Panc1 (cell line): ENCODE data around the gene GLT8D1. TPM values are rescaled to one million over a fixed set of nuclear protein-coding genes. Genes with fewer than 3 reads are reported as not detected.
"Not testable (repeated sequence)": the region's sequence is repeated elsewhere in the genome, so short reads cannot be mapped to it uniquely, and the experiment has no call there.

Experiments used
- ATAC-seq: fragments of 200-7000 bp; cut with Tn5 transposase; 2 replicates; pipeline ENCODE4 v1.9.1; 2020; ENCODE audit warnings: mild to moderate bottlenecking, moderate library complexity
- BruUV-seq: library from RNA; stranded (reverse); fragments of 400-500 nt; replicated peaks from 2 replicates; lab custom pipeline; 2021; lab: Mats Ljungman, UMichigan
- CTCF ChIA-PET: fragments of 300-600 bp; sonication (Branson Sonifier 250); formaldehyde crosslinking; loops from one replicate; lab custom pipeline; 2022; ENCODE audit warnings: antibody characterized with exemption; lab: Charles Lee
- POLR2A ChIA-PET: fragments of 300-600 bp; sonication (Branson Sonifier 250); formaldehyde crosslinking; loops from one replicate; lab custom pipeline; 2022; ENCODE audit warnings: antibody characterized with exemption; lab: Charles Lee
- DNase-seq: peaks from one replicate; pipeline ENCODE4 v3.0.0-alpha.2; 2010; ENCODE audit warnings: low read depth, low spot score
- H3K27ac ChIP-seq: 2 replicates; pipeline ENCODE4 v1.5.1; 2011; ENCODE audit warnings: mild to moderate bottlenecking, low read length, inconsistent platforms
- H3K27me3 ChIP-seq: fragments of 200-500 bp; sonication (Bioruptor generic); 2 replicates; pipeline ENCODE4 v1.6.0; 2014; ENCODE audit warnings: low read length, inconsistent platforms; ENCODE audit not compliant: control insufficient read depth, insufficient read depth
- H3K36me3 ChIP-seq: fragments of 200-500 bp; sonication (Bioruptor generic); 2 replicates; pipeline ENCODE4 v1.5.1; 2014; ENCODE audit warnings: inconsistent platforms, mild to moderate bottlenecking, low read length, moderate library complexity; ENCODE audit not compliant: control insufficient read depth, insufficient read depth
- H3K4me1 ChIP-seq: 2 replicates; pipeline ENCODE4 v1.5.1; 2011; ENCODE audit warnings: inconsistent platforms, mild to moderate bottlenecking, low read length, moderate library complexity; ENCODE audit not compliant: control insufficient read depth, insufficient read depth
- H3K4me3 ChIP-seq, 2 experiments: 2 replicates each; pipeline ENCODE4 v1.5.1; 2011 to 2012; ENCODE audit warnings: low read depth in 2 of 2, low read length in 2 of 2, mild to moderate bottlenecking in 2 of 2, inconsistent platforms in 1 of 2, moderate library complexity in 1 of 2
- H3K9me3 ChIP-seq: fragments of 200-500 bp; sonication (Bioruptor generic); 2 replicates; pipeline ENCODE4 v1.5.1; 2014; ENCODE audit warnings: low read depth, mild to moderate bottlenecking, inconsistent platforms, low read length, moderate library complexity; ENCODE audit not compliant: control insufficient read depth, insufficient read depth
- POLR2AphosphoS5 ChIP-seq: IDR thresholded peaks from 2 replicates; pipeline ENCODE4 v1.6.1; 2012; ENCODE audit warnings: mild to moderate bottlenecking, low read depth, low read length, moderate library complexity
- SIN3A ChIP-seq: IDR thresholded peaks from 2 replicates; pipeline ENCODE4 v1.6.1; 2012; ENCODE audit warnings: low read depth, mild to moderate bottlenecking, low read length, moderate library complexity, borderline replicate concordance; ENCODE audit not compliant: insufficient read depth
- TCF7L2 ChIP-seq: IDR thresholded peaks from 2 replicates; pipeline ENCODE4 v1.6.1; 2011; ENCODE audit warnings: mild to moderate bottlenecking, low read depth, low read length, inconsistent platforms
- in situ Hi-C: cut with HindIII; loops from 2 replicates; pipeline ENCODE4 v1.10.0; 2016; ENCODE audit warnings: low sequenced_read_pairs, low pct_unique_long_range_greater_than_20kb
- intact Hi-C: fragments of 100-400 bp; cut with micrococcal nuclease; formaldehyde crosslinking; loops from one replicate; pipeline ENCODE4 v1.10.0; 2022; ENCODE audit not compliant: unreplicated experiment
- total RNA-seq: library from RNA; stranded (reverse); gene quantifications from one replicate; pipeline ENCODE4 v1.2.1, GENCODE V29; 2021; ENCODE audit not compliant: unreplicated experiment
- TF ChIP-seq, protein P1 (sequence below): fragments of 450-650 bp; IDR thresholded peaks from 2 replicates; pipeline ENCODE4 v1.5.1; 2017; ENCODE audit warnings: mild to moderate bottlenecking
- TF ChIP-seq, protein P2 (sequence below), 2 experiments: IDR thresholded peaks; 2 replicates each; pipeline ENCODE4 v1.6.1; 2011 to 2012; ENCODE audit warnings: low read depth in 2 of 2, control low read depth in 1 of 2, low read length in 1 of 2, mild to moderate bottlenecking in 1 of 2, moderate library complexity in 1 of 2; ENCODE audit not compliant: insufficient read depth in 1 of 2

Gene GLT8D1
- total RNA-seq, 1 experiment from 2014 or later: 51.3 TPM

DNA sequence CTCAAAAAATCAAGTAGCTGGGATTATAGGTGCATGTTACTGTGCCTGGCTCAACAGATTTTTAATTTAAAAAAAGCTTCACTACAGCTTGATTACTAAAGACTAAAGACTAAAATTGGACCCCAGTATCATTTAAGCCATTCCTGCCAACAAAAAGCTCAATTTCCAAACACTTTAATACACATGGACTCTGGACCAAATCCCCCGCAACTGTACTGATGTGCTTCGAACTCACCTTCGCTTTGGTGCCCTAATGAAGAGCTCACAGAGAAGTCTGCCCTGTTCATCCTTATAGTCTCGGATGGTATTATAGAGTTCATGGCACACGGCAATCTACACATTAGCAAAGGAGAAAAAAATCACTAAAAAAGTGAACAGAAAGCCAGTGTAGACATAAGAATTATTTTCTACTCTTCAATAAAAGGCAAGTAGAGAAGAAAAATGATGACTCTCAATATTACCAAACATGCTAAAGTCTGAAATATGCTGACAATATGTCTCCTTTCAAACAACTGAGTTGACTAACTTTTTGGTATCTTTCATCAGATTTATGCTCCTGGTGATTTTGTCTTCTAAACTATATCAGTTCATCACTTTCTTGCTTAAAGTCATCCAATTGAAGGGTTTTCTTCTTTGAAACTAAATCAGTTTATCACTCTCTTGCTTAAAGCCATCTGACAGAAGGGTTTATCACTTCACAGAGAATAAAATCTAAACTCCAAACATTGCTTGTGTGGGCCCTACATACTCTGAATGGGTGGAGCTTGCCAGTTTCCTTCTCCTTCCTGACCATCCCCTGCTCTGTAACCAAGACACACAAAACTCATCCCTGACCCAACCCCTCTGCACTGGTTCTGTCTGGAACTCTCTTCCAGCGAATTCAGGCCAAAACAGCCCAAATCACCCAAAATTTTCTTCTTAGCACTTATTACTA is 27.1 kb downstream of the GLT8D1 start:
- BruUV-seq: no TSS peak
- ATAC-seq: no peak
- POLR2A ChIA-PET: interaction anchor here (0.8 kb wide), 1 partner anchor 12 kb away, joined by 3 read pairs; no protein-coding TSS in a partner anchor

DNA sequence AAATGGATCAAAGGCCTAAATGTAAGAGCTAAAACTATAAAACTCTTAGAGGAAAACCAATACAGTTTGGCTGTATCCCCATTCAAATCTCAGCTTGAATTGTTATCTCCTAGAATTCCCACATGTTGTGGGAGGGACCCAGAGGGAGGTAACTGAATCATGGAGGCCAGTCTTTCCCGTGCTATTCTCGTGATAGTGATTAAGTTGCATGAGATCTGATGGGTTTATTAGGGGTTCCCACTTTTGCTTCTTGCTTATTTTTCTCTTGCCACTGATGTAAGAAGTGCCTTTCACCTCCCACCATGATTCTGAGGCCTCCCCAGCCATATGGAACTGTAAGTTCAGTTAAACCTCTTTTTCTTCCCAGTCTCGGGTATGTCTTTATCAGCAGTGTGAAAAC is 29.4 kb downstream of the GLT8D1 start:
- DNase-seq, H3K36me3 ChIP-seq, intact Hi-C loops, in situ Hi-C loops, H3K27ac ChIP-seq, H3K27me3 ChIP-seq, H3K9me3 ChIP-seq, BruUV-seq, ATAC-seq, POLR2A ChIA-PET, H3K4me3 ChIP-seq, H3K4me1 ChIP-seq, CTCF ChIA-PET: not testable (repeated sequence)

More for the DNA sequence above, 27.1 kb downstream of the GLT8D1 start:
- no peak overlapping the region for H3K4me3 ChIP-seq
- H3K9me3 ChIP-seq: no peaks in the 10 kb centered on the region
- no peak overlapping the region for H3K27ac ChIP-seq
- in situ Hi-C loops: no loop called here
- CTCF ChIA-PET: no interaction called here
- peaks cover 11% of the 10 kb centered on the region for H3K4me1 ChIP-seq
- H3K27me3 ChIP-seq: no peaks in the 10 kb centered on the region
- H3K36me3 ChIP-seq: peaks cover 3% of the 10 kb centered on the region
- no peak for TF ChIP-seq SIN3A
- TF ChIP-seq TCF7L2: no peak
- no peak for TF ChIP-seq POLR2AphosphoS5
- TF ChIP-seq, protein P1, sequence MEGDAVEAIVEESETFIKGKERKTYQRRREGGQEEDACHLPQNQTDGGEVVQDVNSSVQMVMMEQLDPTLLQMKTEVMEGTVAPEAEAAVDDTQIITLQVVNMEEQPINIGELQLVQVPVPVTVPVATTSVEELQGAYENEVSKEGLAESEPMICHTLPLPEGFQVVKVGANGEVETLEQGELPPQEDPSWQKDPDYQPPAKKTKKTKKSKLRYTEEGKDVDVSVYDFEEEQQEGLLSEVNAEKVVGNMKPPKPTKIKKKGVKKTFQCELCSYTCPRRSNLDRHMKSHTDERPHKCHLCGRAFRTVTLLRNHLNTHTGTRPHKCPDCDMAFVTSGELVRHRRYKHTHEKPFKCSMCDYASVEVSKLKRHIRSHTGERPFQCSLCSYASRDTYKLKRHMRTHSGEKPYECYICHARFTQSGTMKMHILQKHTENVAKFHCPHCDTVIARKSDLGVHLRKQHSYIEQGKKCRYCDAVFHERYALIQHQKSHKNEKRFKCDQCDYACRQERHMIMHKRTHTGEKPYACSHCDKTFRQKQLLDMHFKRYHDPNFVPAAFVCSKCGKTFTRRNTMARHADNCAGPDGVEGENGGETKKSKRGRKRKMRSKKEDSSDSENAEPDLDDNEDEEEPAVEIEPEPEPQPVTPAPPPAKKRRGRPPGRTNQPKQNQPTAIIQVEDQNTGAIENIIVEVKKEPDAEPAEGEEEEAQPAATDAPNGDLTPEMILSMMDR: no peak
- TF ChIP-seq, protein P2, sequence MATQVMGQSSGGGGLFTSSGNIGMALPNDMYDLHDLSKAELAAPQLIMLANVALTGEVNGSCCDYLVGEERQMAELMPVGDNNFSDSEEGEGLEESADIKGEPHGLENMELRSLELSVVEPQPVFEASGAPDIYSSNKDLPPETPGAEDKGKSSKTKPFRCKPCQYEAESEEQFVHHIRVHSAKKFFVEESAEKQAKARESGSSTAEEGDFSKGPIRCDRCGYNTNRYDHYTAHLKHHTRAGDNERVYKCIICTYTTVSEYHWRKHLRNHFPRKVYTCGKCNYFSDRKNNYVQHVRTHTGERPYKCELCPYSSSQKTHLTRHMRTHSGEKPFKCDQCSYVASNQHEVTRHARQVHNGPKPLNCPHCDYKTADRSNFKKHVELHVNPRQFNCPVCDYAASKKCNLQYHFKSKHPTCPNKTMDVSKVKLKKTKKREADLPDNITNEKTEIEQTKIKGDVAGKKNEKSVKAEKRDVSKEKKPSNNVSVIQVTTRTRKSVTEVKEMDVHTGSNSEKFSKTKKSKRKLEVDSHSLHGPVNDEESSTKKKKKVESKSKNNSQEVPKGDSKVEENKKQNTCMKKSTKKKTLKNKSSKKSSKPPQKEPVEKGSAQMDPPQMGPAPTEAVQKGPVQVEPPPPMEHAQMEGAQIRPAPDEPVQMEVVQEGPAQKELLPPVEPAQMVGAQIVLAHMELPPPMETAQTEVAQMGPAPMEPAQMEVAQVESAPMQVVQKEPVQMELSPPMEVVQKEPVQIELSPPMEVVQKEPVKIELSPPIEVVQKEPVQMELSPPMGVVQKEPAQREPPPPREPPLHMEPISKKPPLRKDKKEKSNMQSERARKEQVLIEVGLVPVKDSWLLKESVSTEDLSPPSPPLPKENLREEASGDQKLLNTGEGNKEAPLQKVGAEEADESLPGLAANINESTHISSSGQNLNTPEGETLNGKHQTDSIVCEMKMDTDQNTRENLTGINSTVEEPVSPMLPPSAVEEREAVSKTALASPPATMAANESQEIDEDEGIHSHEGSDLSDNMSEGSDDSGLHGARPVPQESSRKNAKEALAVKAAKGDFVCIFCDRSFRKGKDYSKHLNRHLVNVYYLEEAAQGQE (IDR thresholded peaks at IDR 0.05; ENCODE audit: insufficient read depth in 1 of 2, low read depth in 2 of 2, low read length in 1 of 2): no peak
- intact Hi-C loops: no loop called here
- no peak for DNase-seq

DNA sequence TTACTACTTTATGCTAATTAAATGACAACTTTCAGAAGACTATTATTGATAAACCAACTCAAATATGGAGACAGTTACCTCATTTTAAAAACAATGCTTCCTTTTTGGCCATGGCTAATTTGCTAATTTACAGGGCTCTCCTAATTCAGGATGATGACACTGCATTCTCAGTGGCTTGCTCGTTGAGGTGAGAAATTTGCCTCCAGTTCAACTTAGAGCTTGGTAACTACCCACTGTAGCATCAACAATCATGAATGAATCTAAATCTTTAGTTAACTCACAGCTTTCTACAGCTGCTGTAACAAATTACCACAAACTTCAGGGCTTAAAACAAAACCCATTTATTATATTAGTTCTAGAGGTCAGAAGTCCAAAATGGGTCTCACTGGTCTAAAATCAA is 33.9 kb downstream of the GLT8D1 start:
- TF ChIP-seq POLR2AphosphoS5: no peak
- no peak for TF ChIP-seq TCF7L2
- TF ChIP-seq, protein P1: no peak
- TF ChIP-seq, protein P2 (IDR thresholded peaks at IDR 0.05; ENCODE audit: insufficient read depth in 1 of 2, low read depth in 2 of 2, low read length in 1 of 2): no peak
- ChIA-PET POLR2A (interaction anchor here (0.6 kb wide), 1 partner anchor 10 kb away, joined by 6 read pairs; no protein-coding TSS in a partner anchor), CTCF (no interaction called here)
- H3K27me3 ChIP-seq: no peaks in the 10 kb centered on the region
- H3K4me3 ChIP-seq: no peak overlapping the region
- DNase-seq (no peak), ATAC-seq (no peak)
- in situ Hi-C loops (no loop called here), intact Hi-C loops (no loop called here)
- no TSS peak for BruUV-seq
- peak overlapping the region; percentile 80 for H3K27ac ChIP-seq
- H3K9me3 ChIP-seq: no peaks in the 10 kb centered on the region
- peaks cover 25% of the 10 kb centered on the region for H3K4me1 ChIP-seq
- H3K36me3 ChIP-seq: peaks cover 6% of the 10 kb centered on the region; the same call in 1 of the 2 replicates
